ENCODE measurements around the gene MAP3K6. TPM values are rescaled to one million over a fixed set of nuclear protein-coding genes. Genes with fewer than 3 reads are reported as not detected.

Gene MAP3K6
- total RNA-seq, 2 donors from 2014 or later = 78.6 to 85.6 TPM

GRCh38 chr1:27381969-27382762, 15.4 kb upstream of the MAP3K6 start:
- Histone ChIP-seq H3K36me3 (no peaks in the 10 kb centered on the region), H3K27ac (no peak overlapping the region), H3K4me1 (ENCODE audit: control insufficient read depth in 1 of 2, low read depth in 2 of 2) (no peaks in the 10 kb centered on the region), H3K9me3 (no peaks in the 10 kb centered on the region), H3K4me3 (no peak overlapping the region), H3K27me3 (replicated peaks; ENCODE audit: insufficient read depth) (no peaks in the 10 kb centered on the region)
- DNase-seq (ENCODE audit: low spot score) = no peak
- no peak for ATAC-seq (ENCODE audit: insufficient number of reproducible peaks, low FRiP score, low read depth)
- no peak for TF ChIP-seq CTCF (IDR thresholded peaks at IDR 0.05)

- Histone ChIP-seq H3K36me3 (no peaks in the 10 kb centered on the region), H3K4me1 (ENCODE audit: control insufficient read depth in 1 of 2, low read depth in 2 of 2) (no peaks in the 10 kb centered on the region), H3K4me3 (no peak overlapping the region), H3K9me3 (no peaks in the 10 kb centered on the region), H3K27me3 (replicated peaks; ENCODE audit: insufficient read depth) (no peaks in the 10 kb centered on the region), H3K27ac (no peak overlapping the region)
- ATAC-seq (ENCODE audit: insufficient number of reproducible peaks, low FRiP score, low read depth) = no peak
- TF ChIP-seq CTCF (IDR thresholded peaks at IDR 0.05) = no peak
- no peak for DNase-seq (ENCODE audit: low spot score)
Measured at GRCh38 chr1:27380766-27381733, 14.3 kb upstream of the MAP3K6 start.

GRCh38 chr1:27380224-27380623, 13.5 kb upstream of the MAP3K6 start:
- DNase-seq (ENCODE audit: low spot score) (no peak), ATAC-seq (ENCODE audit: insufficient number of reproducible peaks, low FRiP score, low read depth) (no peak)
- H3K9me3 ChIP-seq = no peaks in the 10 kb centered on the region
- TF ChIP-seq CTCF (IDR thresholded peaks at IDR 0.05) = no peak
- no peak overlapping the region for H3K27ac ChIP-seq
- H3K36me3 ChIP-seq = no peaks in the 10 kb centered on the region
- H3K27me3 ChIP-seq (replicated peaks; ENCODE audit: insufficient read depth) = no peaks in the 10 kb centered on the region
- H3K4me1 ChIP-seq (ENCODE audit: control insufficient read depth in 1 of 2, low read depth in 2 of 2) = no peaks in the 10 kb centered on the region
- no peak overlapping the region for H3K4me3 ChIP-seq

- no peak for TF ChIP-seq CTCF (IDR thresholded peaks at IDR 0.05)
- no peaks in the 10 kb centered on the region for H3K4me1 ChIP-seq (ENCODE audit: control insufficient read depth in 1 of 2, low read depth in 2 of 2)
- DNase-seq (ENCODE audit: low spot score) (no peak), ATAC-seq (ENCODE audit: insufficient number of reproducible peaks, low FRiP score, low read depth) (no peak)
- H3K4me3 ChIP-seq = no peak overlapping the region
- no peaks in the 10 kb centered on the region for H3K27me3 ChIP-seq (replicated peaks; ENCODE audit: insufficient read depth)
- H3K27ac ChIP-seq = no peak overlapping the region
- H3K36me3 ChIP-seq = no peaks in the 10 kb centered on the region
- no peaks in the 10 kb centered on the region for H3K9me3 ChIP-seq
Measured at GRCh38 chr1:27379564-27380122, 12.9 kb upstream of the MAP3K6 start.
